Activated CD4-positive, alpha-beta T cell treated with anti-CD3 and anti-CD28 coated beads, Interleukin-2, amount 50 U/mL, for 1 hour (primary cell): Measurements from ENCODE around the gene S100B.
"Not testable (repeated sequence)": the region's sequence is repeated elsewhere in the genome, so short reads cannot be mapped to it uniquely, and the experiment has no call there.

Source experiments
- DNase-seq: peaks from one replicate; pipeline ENCODE4 v3.0.0-alpha.2; 2020

Gene S100B

GRCh38 chr21:46604975-46605766 is at the start of gene S100B:
TSS of gene S100B (minus strand) at chr21:46605082. CDS start at chr21:46602415, 2,667 bp downstream.
- DNase-seq: no peak

DNA sequence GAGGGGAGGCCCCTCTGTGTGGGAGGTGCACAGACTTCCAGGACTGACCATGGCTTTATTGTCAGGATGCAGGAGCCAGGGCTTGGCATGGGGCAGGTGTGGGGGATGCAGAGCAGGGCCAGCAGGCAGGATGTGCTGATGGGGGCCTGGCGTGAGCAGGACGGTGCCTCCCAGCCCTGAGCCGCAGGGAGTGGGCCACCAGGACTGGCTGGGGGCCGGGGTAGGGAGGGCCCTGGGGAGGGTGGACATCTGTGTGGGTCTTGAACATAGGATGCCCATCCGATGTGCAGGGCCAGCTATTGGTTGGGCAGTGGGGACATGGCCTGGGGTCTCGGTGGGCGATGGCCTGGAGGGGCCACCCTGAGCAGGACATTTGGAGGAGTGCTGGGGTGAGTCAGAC is 46.2 kb upstream of the S100B start:
- no peak for DNase-seq

DNA sequence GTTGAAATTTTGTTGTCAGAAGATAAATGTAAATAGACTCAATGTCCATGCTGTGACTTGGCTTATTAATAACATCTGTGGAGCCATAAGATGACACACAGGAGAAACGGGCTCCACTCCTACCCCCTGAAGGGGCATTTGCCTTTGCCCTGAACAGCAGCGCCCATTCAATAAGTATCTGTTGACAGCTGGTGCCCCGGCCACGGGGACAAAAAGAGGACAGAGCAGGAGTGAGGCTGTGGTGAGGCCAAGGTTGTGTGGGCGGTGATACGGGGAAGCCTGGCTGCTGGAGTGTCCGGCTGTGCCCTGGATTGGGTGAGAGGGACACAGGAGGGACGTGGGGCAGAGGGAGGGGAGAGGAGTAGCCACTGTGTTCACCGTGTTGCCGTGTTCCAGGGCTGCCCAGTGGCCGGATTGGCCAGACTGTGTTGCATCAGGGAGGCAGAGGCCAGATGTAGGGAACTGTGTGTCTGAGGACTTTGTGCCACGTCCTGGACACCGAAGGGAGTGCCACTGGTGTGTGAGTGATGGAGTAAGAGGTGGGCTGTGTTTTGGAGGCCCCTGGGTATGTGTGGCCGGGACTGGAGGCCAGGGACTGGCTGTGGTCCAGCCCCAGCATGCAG is 45.7 kb upstream of the S100B start:
- DNase-seq: no peak

GRCh38 chr21:46649356-46649755 is 44.5 kb upstream of the S100B start:
- no peak for DNase-seq

GRCh38 chr21:46648539-46648938 is 43.7 kb upstream of the S100B start:
- no peak for DNase-seq

DNA sequence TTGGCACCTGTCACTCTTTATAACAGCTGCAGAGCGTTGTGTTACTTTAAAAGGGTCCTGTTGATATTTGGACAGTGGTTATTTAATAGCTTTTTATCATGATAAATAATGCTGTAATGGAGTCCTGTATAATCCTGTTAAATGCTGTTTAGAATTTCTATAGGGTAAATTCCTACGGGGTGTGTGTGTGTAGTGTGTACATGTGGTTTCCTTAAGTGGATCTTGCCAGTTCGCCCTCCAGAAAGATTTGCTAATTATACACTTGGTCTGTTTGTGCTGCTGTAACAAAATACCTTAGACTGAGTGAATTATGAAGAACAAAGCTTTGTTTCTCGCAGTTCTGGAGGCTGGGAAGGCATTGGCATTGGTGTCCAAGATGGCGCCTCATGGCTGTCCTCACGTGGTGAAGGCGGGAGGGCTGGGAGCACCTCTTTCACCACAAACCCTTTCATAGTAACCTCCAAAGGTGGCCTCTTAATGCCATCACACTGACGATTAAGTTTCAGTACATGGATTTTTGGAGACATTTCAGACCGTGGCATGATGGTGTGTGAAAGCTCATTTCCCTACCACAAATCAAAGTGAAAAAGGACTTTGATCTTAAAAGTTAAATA is 41.8 kb upstream of the S100B start:
- no peak for DNase-seq

- DNase-seq: no peak
These were observed 41.0 kb upstream of the S100B start for GRCh38 chr21:46645840-46646239.

DNA sequence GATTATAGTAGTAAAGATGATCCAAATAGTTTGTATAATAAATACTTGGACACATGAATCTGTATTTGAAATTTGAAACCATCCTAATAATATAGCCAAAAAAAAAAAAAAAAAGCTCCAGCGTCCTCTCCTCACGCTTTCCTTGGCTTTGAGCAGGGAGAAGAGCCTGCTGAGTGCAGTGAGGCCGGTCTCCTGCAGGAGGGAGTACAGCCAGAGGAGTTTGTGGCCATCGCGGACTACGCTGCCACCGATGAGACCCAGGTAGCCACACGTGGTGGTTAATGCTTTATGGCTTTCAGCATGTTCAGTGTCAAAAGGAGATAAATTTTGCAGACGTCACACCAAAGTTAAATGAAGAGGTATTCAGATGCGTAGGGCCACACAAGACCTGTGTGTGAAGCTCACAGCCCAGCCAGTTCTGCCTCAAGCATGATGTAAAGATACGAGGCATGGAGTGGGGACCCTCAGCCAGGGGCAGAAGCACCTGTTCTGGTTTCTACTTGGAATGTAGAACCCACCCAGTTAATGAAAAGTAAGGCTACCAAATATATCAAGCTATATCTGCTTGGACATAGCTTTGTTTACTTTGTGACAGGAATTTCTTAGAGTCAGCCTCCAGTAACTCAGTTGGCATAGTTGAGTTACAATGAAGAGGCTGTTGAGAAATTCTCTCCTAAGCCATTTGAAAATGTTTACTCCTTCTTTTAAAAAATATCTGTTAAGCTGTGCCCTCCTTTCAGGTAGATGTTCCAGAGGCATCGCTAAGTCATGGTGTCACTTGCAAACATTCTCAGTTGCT is 38.7 kb upstream of the S100B start:
- no peak for DNase-seq

- no peak for DNase-seq
These were observed 36.8 kb upstream of the S100B start for GRCh38 chr21:46641656-46642055.

DNA sequence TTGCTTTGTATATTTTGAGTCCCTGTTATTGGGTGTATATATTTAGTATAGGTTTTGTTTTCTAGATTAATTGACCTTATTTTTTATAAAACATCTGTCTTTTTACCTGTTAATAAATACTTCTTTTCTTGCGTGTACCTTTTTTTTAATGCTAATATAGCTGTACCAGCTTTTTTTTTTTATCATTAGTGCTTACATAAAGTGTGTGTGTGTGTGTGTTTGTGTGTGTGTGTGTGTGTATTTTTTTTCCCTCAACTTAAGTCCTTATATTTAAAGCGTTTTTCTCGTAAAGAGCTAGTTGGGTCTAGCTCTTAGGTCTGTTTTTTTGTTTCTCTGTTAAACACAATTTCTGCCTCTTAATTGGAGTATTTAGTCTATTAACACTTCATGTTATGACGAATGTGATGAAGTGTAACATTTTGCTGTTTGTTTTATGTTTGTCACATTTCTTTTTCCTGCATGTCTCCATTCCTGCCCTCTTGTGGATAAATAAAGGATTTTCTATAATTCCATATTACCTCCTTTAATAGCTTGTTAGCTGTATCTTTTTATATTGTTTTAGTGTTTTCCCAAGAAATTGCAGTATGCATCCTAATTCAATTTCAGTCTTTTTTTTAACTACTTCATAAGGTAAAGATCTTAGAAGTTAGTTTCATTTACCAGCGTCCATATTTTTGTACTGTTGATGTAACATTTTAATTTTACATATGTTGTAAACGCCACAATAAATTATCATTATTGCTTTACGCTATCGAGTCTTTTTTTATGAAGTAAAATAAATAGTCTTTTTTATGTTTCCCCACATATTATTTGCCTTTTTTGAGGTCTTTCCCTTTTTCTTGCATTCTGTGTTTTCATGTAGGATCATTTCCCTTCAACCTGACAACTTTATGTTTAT is 34.9 kb upstream of the S100B start:
- no peak for DNase-seq

GRCh38 chr21:46637952-46638746 is 33.3 kb upstream of the S100B start:
- DNase-seq: no peak

DNA sequence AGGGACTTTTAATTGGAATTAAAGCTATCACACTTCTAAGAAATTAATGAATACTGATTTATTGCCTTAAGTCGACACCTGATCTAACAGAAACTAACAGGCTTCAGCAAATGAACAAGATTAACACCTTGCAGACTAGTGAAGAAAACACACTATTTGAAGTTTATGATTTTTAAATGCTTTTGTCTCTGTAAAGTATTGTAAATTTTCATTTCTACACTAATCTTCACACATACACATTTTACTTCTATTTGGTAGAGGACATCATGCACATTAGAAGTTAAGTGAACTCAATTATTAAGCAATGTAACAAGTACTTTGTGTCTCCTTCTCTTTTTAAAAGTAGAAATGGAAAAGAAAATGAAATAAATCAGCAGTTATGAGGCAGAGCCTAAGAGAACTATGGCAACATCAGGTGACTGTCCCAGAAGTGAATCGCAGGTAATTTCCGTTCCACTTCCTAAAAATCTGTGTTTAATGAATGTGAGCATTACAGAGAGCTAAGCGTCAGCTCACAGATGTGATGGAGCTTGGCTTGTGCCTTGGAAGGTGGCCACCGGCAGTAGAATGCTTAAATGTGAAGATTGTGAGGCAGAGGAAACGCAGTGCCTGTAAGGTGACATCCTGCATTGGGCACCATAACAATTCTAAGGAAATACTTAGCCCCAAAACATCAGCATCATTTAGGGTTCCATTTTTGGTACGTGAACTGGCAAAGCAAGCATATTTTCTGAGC is 31.8 kb upstream of the S100B start:
- no peak for DNase-seq

GRCh38 chr21:46636181-46636512 is 31.3 kb upstream of the S100B start:
- DNase-seq: no peak

- DNase-seq: peak; percentile 97
These were observed 30.7 kb upstream of the S100B start, which contains the start of gene PRMT2 for GRCh38 chr21:46635324-46636180. TSS of gene PRMT2 (plus strand) at chr21:46635674. CDS start at chr21:46636952, 1,278 bp downstream.

GRCh38 chr21:46634966-46635323 is 30.1 kb upstream of the S100B start:
- no peak for DNase-seq

GRCh38 chr21:46634427-46634826 is 29.5 kb upstream of the S100B start:
- no peak for DNase-seq

GRCh38 chr21:46633566-46633965 is 28.7 kb upstream of the S100B start:
- peak; percentile 23 for DNase-seq

DNA sequence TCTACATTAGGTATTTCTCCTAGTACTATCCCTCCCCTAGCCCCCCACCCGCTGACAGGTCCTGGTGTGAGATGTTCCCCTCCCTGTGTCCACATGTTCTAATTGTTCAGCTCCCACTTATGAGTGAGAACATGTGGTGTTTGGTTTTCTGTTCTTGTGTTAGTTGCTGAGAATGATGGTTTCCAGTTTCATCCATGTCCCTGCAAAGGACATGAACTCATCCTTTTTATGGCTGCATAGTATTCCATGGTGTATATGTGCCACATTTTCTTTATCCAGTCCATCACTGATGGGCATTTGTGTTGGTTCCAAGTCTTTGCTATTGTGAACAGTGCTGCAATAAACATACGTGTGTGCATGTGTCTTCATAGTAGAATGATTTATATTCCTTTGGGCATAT is 26.0 kb upstream of the S100B start:
- DNase-seq: not testable (repeated sequence)

DNA sequence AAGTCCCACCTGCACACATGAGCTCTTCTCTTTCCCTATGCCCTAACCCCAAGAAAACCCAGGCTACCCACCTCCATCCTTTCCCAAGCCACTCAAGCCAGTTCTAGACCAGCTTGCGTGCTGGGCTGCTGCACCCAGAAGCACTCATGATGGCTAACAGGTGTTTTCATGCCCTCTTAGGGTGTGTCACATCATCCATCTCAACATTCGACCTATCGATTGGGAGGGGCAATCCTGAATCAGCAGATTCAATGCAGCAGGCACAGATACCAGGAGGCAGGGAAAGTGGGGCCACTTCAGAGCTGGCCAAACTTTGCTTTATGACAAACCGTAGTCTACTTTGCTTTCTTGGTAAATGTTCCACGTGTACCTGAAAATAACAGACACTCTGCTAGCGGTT is 24.0 kb upstream of the S100B start:
- DNase-seq: no peak

DNA sequence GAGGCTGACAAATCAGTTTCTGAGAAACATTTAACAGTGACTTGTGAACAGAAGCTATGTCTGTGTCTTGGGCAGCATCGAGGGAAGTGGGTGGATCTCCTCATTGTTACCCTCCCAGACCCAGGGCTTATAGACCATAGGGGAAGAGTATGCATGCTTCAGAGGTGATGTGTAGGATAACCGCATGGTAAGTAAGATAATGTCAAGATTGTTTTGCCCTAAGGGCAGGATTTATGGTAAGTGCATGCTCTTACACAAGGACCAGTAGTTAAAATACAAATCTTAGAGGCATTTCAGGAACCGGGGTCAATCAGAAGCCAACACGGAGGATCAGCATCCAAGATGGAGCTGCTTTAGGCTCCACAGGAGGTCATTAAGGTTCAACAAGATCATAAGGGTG is 22.8 kb upstream of the S100B start:
- DNase-seq: no peak
